NT2/D1 (cell line): Measurements from ENCODE around the gene RNF157.

Experiments used
- SUZ12 ChIP-seq: IDR thresholded peaks from 2 replicates; pipeline ENCODE4 v1.6.1; 2011; ENCODE audit not compliant: insufficient read length, insufficient read depth; ENCODE audit errors: extremely low read depth
- YY1 ChIP-seq: IDR thresholded peaks from 2 replicates; pipeline ENCODE4 v1.6.1; 2011; ENCODE audit not compliant: insufficient read length, insufficient read depth
- ZNF274 ChIP-seq: IDR thresholded peaks from 2 replicates; pipeline ENCODE4 v1.6.1; 2011; ENCODE audit warnings: mild to moderate bottlenecking, low read depth, low read length

DNA sequence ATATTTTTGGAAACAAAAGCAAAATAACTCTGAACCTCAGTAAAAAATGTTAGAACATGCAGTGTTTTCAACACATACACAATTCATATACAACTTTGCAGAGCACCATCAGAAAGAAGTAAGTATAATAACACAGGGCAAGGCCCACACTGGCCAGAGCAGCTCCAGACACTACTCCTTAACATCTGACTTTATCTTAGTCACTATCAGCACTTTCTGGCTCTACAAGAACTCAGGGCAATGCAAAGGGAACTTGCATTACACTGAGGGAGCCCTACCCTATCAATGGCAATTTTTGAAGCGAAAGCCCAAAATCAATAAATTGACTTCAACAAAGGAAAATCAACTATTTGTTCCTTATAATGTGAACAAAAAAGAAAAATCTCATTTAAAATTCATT, 16.5 kb downstream of the RNF157 start:
- TF ChIP-seq YY1 (no peak), SUZ12 (no peak), ZNF274 (no peak)
